GM18508 (cell line): ENCODE measurements around the gene MLH1.
"Not testable (repeated sequence)": the region's sequence is repeated elsewhere in the genome, so short reads cannot be mapped to it uniquely, and the experiment has no call there.

ENCODE experiments used
- ATAC-seq: cut with Tn5 transposase; IDR thresholded peaks from one replicate; pipeline ENCODE4 v1.9.1; 2021; ENCODE audit warnings: moderate number of reproducible peaks; ENCODE audit not compliant: insufficient read depth, unreplicated experiment

Gene MLH1

DNA sequence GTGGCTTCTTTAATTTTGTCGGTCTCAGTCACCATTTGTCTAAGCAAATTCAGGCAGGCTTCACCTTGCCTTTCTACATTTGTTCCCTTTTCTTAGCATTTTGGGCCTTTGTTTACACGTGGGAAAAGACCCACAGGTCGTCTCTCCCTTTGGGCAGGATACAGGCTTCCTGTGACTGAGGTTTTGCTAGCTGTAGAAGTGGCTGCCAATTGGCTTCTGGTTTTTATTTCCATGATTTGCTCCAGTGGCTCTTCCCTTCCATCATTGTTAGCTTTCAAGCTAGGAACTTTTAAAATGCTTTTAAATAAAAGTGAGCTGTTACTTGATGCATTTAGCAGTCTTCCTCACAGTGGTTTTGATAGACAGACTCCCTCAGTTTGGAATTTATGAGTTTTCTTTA, 37.3 kb downstream of the MLH1 start:
- no peak for ATAC-seq

DNA sequence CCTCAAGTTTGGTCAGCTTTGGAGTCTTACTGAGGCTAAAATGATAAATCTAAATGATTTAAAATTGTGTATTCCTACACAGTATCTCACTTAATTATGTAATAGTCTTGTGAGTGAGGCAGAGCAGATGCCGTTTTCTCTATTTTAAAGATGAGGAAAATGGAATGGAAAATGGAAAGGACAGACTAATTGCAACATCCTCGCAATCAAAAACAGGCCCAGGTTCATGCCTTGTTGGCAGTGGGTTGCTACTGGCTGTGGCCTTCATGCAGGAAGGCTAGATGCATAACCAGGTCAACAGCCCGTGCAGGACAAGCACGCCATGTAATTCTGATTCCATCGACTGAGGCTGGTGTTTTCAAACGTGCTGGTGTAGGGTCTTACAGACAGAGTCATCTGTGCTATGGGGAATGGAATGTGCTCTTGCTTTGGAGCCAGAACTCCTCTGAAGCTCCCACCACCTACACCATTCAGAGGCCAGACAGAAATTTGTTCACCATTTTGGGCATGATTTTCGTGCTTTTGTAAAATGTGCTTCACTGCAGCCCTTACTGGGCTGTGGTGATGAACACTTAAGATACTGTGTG, 37.9 kb downstream of the MLH1 start:
- ATAC-seq, result no peak

DNA sequence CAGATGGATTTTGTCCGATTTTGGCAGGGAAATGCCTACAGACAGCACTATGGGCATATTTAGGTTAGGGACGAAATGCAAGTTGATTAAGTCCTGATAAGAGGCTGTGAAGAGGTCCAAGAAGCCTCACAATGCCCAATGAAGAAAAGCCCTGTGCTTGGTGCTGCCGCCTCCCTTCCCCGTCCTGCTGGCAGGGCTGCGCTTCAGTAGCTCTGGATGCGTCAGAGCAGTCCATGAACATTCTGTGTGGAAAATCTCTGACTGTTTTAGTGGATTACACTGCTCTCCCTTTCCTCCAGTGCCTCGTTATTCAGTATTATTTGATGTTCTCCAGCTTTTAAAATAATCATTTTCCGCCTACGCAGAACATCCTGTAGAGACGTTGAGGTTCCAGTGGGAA, 39.6 kb downstream of the MLH1 start:
- no peak for ATAC-seq

DNA sequence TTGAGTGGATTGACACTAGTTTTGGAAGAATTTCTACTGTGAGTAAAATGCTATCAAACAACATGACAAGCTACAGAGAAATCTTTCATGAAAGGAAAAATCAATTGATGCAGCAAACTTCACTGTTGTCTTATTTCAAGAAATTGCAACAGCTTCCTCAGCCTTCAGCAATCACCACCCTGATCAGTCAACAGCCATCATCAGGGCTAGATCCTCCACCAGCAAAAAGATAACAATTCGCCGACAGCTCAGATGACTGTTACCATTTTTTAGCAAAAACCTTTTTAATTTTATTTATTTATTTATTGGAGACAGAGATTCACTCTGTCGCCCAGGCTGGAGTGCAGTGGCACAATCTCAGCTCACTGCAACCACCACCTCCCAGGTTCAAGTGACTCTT, 44.0 kb downstream of the MLH1 start:
- ATAC-seq, result no peak

DNA sequence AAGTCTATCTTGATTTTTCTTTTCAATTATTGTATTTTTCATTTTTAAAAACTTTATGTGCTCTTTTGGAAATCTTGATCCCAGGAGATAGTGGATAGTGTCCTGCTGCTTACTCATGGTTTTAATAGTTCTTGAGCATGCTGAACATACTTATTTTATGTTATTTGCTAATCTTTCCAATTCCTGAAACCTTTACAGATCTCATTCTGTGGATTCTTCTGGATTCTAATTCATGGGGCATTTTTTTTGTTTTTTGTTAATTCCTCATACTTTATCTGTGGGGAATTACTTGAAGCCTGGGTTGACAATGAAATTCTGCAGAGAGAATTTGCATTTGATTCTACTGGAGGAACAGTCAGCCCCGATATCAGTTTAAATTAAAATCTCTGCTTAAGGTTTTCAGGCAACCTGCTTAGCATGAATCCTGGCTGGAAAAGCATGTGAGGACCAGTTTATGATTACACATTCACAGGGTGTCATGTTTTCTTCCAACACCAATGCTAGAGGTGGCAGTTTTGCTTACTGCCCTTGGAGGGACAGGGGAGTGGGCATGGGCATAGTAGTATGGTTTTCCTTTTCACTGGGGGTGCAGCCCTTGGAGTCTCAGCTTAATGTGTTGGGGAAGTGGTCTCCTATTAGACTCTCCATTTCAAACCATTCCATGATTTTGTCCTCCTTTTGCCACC, 46.0 kb downstream of the MLH1 start:
- ATAC-seq, result no peak

DNA sequence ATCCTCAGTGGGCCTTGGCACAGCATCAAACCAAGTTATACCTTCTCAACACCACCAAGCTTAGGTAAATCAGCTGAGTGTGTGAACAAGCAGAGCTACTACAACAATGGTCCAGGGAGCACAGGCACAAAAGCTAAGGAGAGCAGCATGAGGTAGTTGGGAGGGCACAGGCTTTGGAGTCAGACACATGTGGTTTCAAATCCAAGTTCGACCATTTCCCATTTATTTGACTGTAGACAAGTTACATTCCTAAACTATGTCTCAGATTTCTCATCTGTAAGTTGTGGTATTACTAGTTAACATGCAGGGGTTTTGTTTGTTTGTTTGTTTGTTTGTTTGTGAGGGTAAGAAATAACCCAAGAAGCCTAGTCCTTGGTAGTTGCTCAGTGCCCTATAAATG, 46.9 kb downstream of the MLH1 start:
- no peak for ATAC-seq

DNA sequence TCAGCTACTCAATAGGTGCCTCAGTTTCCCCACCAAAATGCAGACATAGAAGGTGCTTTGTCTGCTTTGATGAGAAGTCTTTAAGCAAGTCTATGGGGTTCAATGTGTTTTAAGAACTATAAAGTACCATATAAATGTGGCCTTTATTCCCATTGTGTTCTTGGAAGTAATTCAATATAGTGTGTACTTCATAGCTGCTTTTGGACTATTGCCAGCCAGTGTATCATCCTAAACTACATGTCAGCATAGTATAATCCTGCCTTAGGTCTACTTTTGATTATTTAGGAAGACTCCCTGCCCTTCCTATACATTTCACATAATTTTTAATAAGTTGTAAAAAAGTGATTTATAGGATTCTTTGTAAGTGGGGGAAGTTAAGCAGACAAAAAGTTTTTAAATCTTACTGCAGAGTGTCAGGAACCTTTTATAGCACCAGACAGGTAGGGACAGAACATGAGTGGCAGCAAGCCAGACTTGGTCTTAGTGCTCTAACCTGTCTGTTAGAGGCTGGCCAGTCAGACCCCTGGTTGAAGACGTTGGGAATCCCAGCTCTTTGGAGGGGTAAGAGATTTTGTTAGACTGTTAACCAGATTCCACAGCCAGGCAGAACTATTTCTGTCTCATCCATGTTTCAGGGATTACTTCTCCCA, 48.4 kb downstream of the MLH1 start:
- ATAC-seq, result no peak

DNA sequence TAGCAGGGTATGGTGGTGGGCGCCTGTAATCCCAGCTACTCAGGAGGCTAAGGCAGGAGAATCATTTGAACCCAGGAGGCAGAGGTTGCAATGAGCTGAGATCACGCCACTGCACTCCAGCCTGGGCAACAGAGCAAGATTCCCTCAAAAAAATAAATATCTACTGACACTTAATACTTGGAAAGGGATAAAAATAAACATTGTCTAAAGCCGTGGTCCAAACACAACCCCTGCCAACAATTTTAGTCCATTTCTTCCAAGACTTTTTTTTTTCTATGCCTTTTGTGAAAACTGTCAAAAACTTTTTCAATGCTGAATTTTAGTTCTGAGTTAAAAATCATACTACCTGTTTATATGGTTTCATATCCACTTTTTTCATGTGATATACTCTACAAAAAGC, 49.4 kb downstream of the MLH1 start:
- not testable (repeated sequence) for ATAC-seq

DNA sequence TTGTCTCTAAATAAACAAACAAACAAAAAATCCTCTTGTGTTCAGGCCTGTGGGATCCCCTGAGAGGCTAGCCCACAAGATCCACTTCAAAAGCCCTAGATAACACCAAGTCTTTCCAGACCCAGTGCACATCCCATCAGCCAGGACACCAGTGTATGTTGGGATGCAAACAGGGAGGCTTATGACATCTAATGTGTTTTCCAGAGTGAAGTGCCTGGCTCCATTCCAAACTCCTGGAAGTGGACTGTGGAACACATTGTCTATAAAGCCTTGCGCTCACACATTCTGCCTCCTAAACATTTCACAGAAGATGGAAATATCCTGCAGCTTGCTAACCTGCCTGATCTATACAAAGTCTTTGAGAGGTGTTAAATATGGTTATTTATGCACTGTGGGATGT, 57.0 kb downstream of the MLH1 start:
- no peak for ATAC-seq

DNA sequence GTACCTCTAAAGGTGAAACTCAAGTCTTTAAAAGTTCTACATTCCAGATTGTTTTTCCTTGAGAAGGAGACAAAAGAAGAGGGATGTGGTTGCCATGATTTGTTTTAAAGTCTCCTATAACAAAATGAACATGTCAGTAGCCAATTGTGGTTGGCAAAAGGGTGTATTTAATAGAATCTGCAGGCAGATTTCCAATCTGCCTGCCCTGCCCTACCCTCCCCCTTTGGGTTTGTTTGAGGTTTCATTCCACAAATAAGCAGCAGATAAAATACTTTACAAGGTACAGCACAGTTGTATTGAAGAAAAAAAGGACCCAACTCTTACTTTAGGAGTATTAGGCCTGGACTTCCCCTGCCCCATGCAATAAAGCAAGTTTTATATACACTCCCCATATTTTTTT, 59.5 kb downstream of the MLH1 start:
- ATAC-seq, result no peak

DNA sequence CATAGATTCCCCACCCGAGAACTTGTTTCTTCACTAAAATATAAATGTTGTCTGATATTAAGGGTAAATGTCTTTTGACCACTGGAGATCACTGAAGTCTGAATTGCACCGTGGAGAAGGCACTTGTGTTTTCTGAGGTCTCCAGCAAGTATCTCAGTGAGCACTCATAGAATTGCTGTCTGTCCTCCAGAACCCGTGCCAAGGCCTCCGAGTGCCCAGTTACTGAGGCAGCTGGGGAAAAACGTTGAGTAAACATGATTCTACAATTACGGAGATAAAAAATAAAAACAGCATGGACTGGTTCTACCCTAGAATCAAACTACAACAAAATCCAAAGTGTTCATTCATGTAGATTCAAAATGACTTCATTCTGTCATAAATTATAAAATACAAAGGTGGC, 60.0 kb downstream of the MLH1 start:
- ATAC-seq, result no peak

DNA sequence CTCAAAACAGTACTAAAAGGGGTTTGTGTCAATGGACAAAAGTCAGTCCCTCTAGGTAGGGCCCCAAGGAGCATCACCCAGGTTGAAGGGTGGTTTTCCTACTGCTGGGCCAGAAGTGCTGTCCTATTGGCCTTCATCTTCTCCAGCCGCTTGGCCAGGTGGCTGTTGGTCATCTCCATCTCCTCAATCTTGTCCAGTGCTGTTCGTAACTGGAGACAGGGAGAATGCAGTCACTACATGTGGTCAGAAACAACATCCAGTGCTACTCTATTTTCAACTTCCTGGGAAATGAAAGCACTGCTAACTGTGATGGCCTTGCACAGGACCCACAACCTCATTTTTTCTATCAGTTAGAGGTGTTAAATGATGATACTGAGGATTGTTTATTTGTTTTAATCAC, 60.4 kb downstream of the MLH1 start:
- ATAC-seq, result no peak

DNA sequence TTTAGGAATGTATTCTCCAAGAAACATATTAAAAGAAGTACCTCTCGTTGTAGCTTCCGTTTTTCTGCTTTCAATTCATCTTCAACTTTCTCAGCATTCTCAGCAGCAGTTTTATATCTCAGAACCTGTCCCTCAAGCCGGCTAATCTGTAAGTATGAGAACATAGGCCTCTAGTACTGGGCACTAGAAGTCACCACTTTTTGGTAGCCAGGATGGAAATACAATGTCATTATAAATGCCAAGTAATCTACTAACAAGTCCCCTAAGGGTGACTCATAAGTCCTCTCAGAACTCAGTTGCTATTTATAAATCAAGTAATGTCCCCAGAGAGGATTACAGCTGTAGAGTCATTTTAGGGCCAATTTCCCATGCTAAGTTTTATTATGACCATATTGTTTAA, 61.1 kb downstream of the MLH1 start:
- ATAC-seq, result no peak

DNA sequence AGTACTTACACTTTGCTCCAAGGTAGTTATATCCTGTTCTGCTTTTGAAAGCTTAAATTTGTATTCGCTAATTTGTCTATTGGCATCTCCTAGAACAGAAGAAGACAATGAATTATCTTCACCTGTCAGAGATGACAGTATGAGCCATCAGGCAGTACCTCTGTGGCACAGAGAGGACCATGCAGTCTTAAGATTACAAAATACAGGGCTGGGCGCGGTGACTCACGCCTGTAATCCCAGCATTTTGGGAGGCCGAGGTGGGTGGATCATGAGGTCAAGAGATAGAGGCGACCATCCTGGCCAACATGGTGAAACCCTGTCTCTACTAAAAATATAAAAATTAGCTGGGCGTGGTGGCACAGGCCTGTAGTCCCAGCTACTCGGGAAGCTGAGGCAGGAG, 61.8 kb downstream of the MLH1 start:
- ATAC-seq, result not testable (repeated sequence)

DNA sequence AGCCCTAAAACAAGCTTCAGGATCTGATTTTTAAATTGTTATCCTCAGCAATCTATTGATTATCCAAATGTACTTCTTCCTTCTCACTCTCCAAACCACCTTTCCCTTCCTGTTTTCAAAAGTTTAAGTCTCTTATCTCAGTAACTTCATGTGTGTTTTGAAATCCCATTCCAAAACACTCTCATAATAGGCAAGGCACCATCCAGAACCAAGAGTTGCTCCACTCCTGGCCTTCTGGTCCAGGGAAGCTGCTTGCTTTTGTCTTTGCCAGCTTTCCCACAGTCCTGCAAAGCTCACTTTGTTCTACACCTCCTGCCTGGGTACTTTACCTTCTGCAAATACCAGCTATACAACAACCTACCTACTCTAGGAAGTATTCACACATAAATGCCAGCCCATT, 63.5 kb downstream of the MLH1 start:
- ATAC-seq, result no peak

DNA sequence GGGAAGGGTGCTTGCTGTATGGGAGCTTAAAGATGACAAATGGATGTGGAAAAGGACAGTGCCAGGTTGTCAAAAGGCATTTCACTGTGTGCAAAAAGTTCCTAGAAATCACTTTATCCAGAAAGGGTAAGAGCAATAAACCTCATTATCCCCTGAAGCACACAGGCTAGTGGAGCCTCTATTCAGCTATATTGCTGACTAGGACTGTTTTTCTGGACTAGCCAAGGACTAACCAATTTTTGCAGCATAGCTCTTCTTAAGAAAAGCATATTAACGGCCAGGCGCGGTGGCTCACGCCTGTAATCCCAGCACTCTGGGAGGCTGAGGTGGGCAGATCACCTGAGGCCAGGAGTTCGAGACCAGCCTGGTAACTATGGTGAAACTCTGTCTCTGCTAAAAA, 64.8 kb downstream of the MLH1 start:
- no peak for ATAC-seq

DNA sequence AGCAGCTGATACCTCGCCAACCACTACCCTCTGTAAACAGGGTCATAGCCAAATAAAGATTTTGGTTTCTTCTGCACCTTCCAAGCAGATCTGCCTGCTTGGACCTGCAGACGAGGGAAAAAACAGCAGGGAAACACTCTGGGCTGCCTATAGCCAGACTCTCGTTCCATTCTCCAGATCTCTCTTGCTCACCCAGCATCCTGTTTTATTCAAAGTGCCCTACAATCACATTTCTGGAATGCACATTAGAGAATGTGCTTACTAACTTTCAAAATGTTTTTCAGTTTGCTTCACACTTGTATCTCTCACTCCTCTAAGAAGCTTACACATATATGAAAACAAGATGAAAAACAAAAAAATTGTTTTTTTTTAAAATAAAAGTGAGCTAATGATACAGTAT, 71.4 kb downstream of the MLH1 start:
- no peak for ATAC-seq

DNA sequence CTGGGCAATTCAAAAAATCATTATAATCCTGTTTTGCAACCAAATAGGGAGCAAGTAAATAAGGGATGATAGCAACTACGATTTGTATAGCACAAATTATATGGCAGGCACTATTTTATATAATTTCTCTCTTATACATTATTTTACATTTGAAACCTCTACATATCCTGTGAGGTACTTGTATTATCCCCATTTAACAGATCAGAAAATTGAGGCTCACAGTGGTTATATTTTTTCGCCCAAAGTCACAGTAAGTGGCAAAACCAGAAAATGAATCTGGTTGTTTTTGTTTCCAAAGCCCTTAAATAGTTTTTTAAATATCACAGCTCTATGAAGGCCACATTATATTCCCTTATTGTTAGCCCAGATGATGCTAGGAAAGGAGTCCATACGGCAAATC, 74.3 kb downstream of the MLH1 start:
- no peak for ATAC-seq

DNA sequence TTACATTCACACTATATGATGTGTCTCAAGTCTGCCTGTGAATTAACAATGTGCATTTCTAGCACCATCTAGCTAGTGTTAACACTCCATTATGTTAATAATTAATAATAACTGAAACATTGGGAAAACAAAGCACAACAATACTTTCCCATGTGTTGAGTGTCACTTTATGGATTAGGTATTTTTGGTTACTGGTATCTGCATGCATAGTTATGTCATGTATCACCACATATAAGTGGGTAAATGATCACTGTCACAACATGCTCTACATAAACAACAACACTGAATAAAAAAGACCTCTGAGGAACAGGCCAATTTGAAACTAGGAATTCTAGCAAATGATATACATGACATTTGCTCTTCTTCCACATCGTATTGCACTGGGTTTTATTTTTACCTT, 74.7 kb downstream of the MLH1 start:
- ATAC-seq, result no peak

DNA sequence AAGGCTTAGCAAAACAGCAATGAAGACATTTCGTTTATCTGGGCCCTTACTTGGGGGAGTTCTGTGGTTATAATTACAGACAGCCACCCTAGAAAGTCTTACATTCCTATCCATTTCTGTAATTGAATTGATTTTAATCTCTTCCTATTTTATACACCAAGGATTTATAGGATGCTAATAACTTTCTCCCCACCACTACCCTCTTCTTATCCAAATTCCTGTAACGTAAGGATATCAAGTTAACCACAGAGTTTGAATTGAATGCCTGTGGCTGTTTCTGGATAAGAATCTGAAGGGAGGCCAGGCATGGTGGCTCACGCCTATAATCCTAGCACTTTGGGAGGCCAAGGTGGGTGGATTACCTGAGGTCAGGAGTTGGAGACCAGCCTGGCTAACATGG, 78.6 kb downstream of the MLH1 start:
- no peak for ATAC-seq

DNA sequence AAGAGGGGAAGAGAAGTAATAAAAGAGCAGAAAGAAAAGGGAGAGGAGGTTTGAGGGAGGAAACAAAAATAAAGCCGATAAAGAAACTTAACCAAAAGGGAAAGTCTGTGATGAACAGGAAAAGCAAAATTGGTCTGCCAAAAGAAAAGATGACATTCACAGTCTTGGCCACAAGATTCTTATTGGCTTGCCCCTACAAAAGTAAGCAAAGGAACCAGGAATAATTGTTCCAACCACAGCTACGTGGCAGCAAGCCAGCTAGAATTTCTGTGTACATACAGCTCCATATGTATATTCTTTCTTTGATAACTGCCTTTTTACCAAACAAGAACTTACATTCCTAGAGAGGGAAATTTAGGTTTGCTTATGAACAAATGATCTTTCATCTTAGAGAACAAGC, 79.6 kb downstream of the MLH1 start:
- ATAC-seq, result no peak

DNA sequence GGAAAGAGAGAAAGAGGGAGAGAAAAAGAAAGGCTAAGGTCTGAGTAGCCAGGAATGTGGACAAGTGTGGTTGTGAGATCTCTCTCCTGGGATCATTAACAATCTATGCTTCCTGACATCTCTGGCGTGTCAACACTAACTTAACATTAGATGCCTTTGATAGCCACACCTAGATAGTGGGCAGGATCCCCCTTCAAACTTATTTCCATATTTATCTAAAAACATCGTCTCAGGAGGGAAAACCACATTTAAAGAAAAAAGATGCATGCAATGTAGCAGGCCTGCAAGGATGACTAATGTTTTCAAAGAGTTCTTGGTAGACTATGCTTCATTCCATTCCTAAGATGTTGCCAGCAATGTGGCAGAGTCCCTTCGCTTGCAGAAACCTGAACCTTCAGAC, 80.9 kb downstream of the MLH1 start:
- no peak for ATAC-seq
